Lower leg skin (tissue), 3 donors: ENCODE data around the gene IP6K2.

Experiments used
- CTCF ChIP-seq, 3 donors: fragments of 450-650 bp; IDR thresholded peaks; one replicate each; pipeline ENCODE4 v1.5.1; 2016; ENCODE audit warnings: antibody characterized with exemption in 3 of 3, mild to moderate bottlenecking in 3 of 3, moderate library complexity in 2 of 3
- POLR2A ChIP-seq, 2 donors: fragments of 450-650 bp; IDR thresholded peaks; one replicate each; pipeline ENCODE4 v1.6.1; 2016 to 2017; ENCODE audit warnings: antibody characterized with exemption in 2 of 2, mild to moderate bottlenecking in 1 of 2, moderate library complexity in 1 of 2

GRCh38 chr3:48708481-48708889 lies 8.5 kb downstream of the IP6K2 start:
- TF ChIP-seq POLR2A (IDR thresholded peaks at IDR 0.05) = no peak
- no peak for TF ChIP-seq CTCF (IDR thresholded peaks at IDR 0.05)
